CD14-positive monocyte (primary cell): ENCODE results near the gene BRICD5. TPM values are rescaled to one million over a fixed set of nuclear protein-coding genes. Genes with fewer than 3 reads are reported as not detected.
A peak's percentile ranks its signal among the peaks of the same experiment; 100 is the strongest.

ENCODE experiments used
- DNase-seq, 3 donors: peaks; one replicate each; pipeline ENCODE4 v3.0.0-alpha.2; 2011 to 2022
- H2AFZ ChIP-seq: 2 replicates; pipeline ENCODE4 v1.6.0; 2012; ENCODE audit warnings: mild to moderate bottlenecking, low read depth, low read length, inconsistent platforms; ENCODE audit not compliant: insufficient read depth, poor library complexity, severe bottlenecking
- H3K27ac ChIP-seq, 2 donors: 1 replicate in 1 of 2; 2 replicates in 1 of 2; pipeline ENCODE4 v1.5.1; 2012 to 2013; ENCODE audit warnings: low read length in 2 of 2, control low read depth in 1 of 2, inconsistent platforms in 1 of 2, low read depth in 1 of 2, mild to moderate bottlenecking in 1 of 2
- H3K27me3 ChIP-seq, 2 donors: one replicate each; pipeline versions ENCODE4 v1.6.0 to v1.6.1; 2011 to 2013; ENCODE audit warnings: low read length in 2 of 2; ENCODE audit not compliant: control insufficient read depth in 2 of 2, insufficient read depth in 2 of 2
- H3K36me3 ChIP-seq, 2 donors: replicated peaks in 1 of 2; 1 replicate in 1 of 2; 2 replicates in 1 of 2; pipeline versions ENCODE4 v1.5.1 to v1.6.1; 2012 to 2013; ENCODE audit warnings: low read length in 2 of 2, control low read depth in 1 of 2, inconsistent platforms in 1 of 2, mild to moderate bottlenecking in 1 of 2; ENCODE audit not compliant: insufficient read depth in 2 of 2, control insufficient read depth in 1 of 2
- H3K4me1 ChIP-seq, 2 donors: 1 replicate in 1 of 2; 2 replicates in 1 of 2; pipeline versions ENCODE4 v1.5.1 to v1.6.1; 2012 to 2013; ENCODE audit warnings: low read length in 2 of 2, control low read depth in 1 of 2, inconsistent platforms in 1 of 2, mild to moderate bottlenecking in 1 of 2, moderate library complexity in 1 of 2; ENCODE audit not compliant: insufficient read depth in 2 of 2, control insufficient read depth in 1 of 2
- H3K4me2 ChIP-seq: replicated peaks from 2 replicates; pipeline ENCODE3; 2012; ENCODE audit warnings: low read length, moderate library complexity, mild to moderate bottlenecking; ENCODE audit not compliant: poor library complexity, severe bottlenecking; ENCODE audit errors: extremely low read depth
- H3K4me3 ChIP-seq, 3 experiments: fragments of 200-600 bp in 1 of 3; sonication (generic) in 1 of 3; replicated peaks in 1 of 3; 1 replicate in 2 of 3; 2 replicates in 1 of 3; pipeline ENCODE4 v1.5.1; 2011 to 2013; ENCODE audit warnings: low read length in 3 of 3, mild to moderate bottlenecking in 3 of 3, control low read depth in 2 of 3, low read depth in 2 of 3, inconsistent platforms in 1 of 3, moderate library complexity in 1 of 3
- H3K79me2 ChIP-seq: 2 replicates; pipeline ENCODE4 v1.6.0; 2012; ENCODE audit warnings: mild to moderate bottlenecking, control low read depth, inconsistent platforms, low read length, moderate library complexity; ENCODE audit not compliant: insufficient read depth
- H3K9ac ChIP-seq: 2 replicates; pipeline ENCODE4 v1.6.0; 2017; ENCODE audit warnings: low read length, mild to moderate bottlenecking; ENCODE audit not compliant: insufficient read depth, poor library complexity, severe bottlenecking
- H3K9me3 ChIP-seq, 2 donors: replicated peaks in 1 of 2; 1 replicate in 1 of 2; 2 replicates in 1 of 2; pipeline versions ENCODE4 v1.5.1 to v1.6.1; 2012 to 2013; ENCODE audit warnings: low read length in 2 of 2, control low read depth in 1 of 2; ENCODE audit not compliant: control insufficient read depth in 1 of 2, insufficient read depth in 1 of 2
- H4K20me1 ChIP-seq: 2 replicates; pipeline ENCODE4 v1.6.0; 2012; ENCODE audit warnings: mild to moderate bottlenecking, low read length, control low read depth, moderate library complexity; ENCODE audit not compliant: insufficient read depth
- H3K27ac Mint-ChIP-seq, 7 donors: one replicate each; pipeline ENCODE4 v1.8.0; 2020; ENCODE audit warnings: mild to moderate bottlenecking in 7 of 7, mixed read lengths in 7 of 7, moderate library complexity in 6 of 7, inconsistent platforms in 2 of 7
- H3K27me3 Mint-ChIP-seq, 3 donors: one replicate each; pipeline ENCODE4 v1.8.0; 2021 to 2022; ENCODE audit warnings: low read depth in 3 of 3, mild to moderate bottlenecking in 3 of 3, mixed read lengths in 3 of 3, moderate library complexity in 3 of 3, inconsistent platforms in 1 of 3
- H3K36me3 Mint-ChIP-seq, 2 donors: one replicate each; pipeline ENCODE4 v1.8.0; 2020; ENCODE audit warnings: mixed read lengths in 2 of 2, inconsistent platforms in 1 of 2, mild to moderate bottlenecking in 1 of 2
- H3K4me1 Mint-ChIP-seq: one replicate; pipeline ENCODE4 v1.8.0; 2020; ENCODE audit warnings: mild to moderate bottlenecking, mixed read lengths
- H3K4me3 Mint-ChIP-seq, 2 donors: one replicate each; pipeline ENCODE4 v1.8.0; 2020; ENCODE audit warnings: mild to moderate bottlenecking in 2 of 2, mixed read lengths in 2 of 2, moderate library complexity in 1 of 2
- H3K9me3 Mint-ChIP-seq, 7 donors: one replicate each; pipeline ENCODE4 v1.8.0; 2020 to 2022; ENCODE audit warnings: mixed read lengths in 7 of 7, mild to moderate bottlenecking in 6 of 7, moderate library complexity in 6 of 7, inconsistent platforms in 2 of 7
- WGBS: methylation state at CpG from one replicate; pipeline ENCODE4 v1.1.5; 2013; ENCODE audit warnings: missing lambda C conversion rate; ENCODE audit not compliant: insufficient coverage; 5-methylcytosine and 5-hydroxymethylcytosine counted together
- intact Hi-C, 2 donors: fragments of 100-400 bp; cut with micrococcal nuclease; formaldehyde crosslinking; loops; one replicate each; pipeline versions ENCODE4 v1.15.0 to v1.15.1; 2023
- polyA plus RNA-seq, 3 donors: library from polyadenylated mRNA; depleted of rRNA in 1 of 3; unstranded in 2 of 3; stranded (reverse) in 1 of 3; fragments of 300-500 nt in 2 of 3; fragments of >200 nt in 1 of 3; fragmentation: Illumina TruSeq in 2 of 3; gene quantifications; 1 replicate in 2 of 3; 2 replicates in 1 of 3; pipeline ENCODE4 v1.2.3, GENCODE V29; 2012 to 2021
- TF ChIP-seq, protein P1 (sequence below): fragments of 200-600 bp; IDR thresholded peaks from one replicate; pipeline ENCODE4 v1.8.0; 2022; ENCODE audit warnings: antibody characterized with exemption, mild to moderate bottlenecking

Gene BRICD5
- polyA plus RNA-seq, 3 donors, result 8.8 TPM; not detected in 2

DNA sequence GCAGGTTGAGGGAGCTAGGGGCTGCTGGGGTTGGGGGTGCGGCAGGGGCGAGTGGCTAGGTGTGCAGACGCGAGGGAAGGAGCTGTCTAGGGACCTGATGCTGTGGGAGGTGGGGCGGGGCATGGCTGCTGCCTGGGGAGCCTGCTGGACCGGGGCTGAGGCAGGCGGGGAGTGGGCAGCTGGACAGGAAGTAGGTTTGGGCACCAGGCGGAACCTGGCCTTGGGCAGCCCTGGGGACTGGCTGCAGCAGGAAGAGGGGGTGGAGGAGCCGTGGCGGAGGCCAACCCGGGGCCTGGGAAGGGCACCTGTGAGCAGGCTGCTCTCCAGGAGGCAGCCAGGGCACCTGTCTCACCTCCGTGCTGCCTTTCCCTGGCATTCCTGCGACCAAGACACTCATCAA is 19.7 kb upstream of the BRICD5 start:
- no peak overlapping the region for H3K4me2 ChIP-seq
- H3K4me3 Mint-ChIP-seq, result no peak overlapping the region
- DNase-seq, result no peak
- intact Hi-C loops, result no loop called here
- peaks cover 24% of the 10 kb centered on the region for H3K79me2 ChIP-seq
- H3K4me1 Mint-ChIP-seq, result peaks cover 11% of the 10 kb centered on the region
- H3K4me1 ChIP-seq, result no peaks in the 10 kb centered on the region
- H3K36me3 Mint-ChIP-seq, result peaks cover 51 to 76% of the 10 kb centered on the region in 2 donors
- H3K36me3 ChIP-seq, result peaks cover 70 to 84% of the 10 kb centered on the region in 2 donors
- peaks cover 4 to 9% (median 5%) of the 10 kb centered on the region in 3 donors for H3K27me3 Mint-ChIP-seq
- 89% methylated on average over 13 of the region's 13 CpGs for WGBS
- H3K9me3 Mint-ChIP-seq, result peaks cover 0 to 5% (median 0%) of the 10 kb centered on the region in 7 donors
- H3K27ac ChIP-seq, result no peak overlapping the region
- H2AFZ ChIP-seq, result no peak overlapping the region
- peaks cover 19% of the 10 kb centered on the region for H4K20me1 ChIP-seq
- H3K27ac Mint-ChIP-seq, result peak overlapping the region in 2 of 7 donors; percentile 50 to 52
- H3K4me3 ChIP-seq, result no peak overlapping the region
- peaks cover 0 to 2% of the 10 kb centered on the region in 2 donors for H3K27me3 ChIP-seq
- H3K9ac ChIP-seq, result no peak overlapping the region
- no peaks in the 10 kb centered on the region for H3K9me3 ChIP-seq
- TF ChIP-seq, protein P1, sequence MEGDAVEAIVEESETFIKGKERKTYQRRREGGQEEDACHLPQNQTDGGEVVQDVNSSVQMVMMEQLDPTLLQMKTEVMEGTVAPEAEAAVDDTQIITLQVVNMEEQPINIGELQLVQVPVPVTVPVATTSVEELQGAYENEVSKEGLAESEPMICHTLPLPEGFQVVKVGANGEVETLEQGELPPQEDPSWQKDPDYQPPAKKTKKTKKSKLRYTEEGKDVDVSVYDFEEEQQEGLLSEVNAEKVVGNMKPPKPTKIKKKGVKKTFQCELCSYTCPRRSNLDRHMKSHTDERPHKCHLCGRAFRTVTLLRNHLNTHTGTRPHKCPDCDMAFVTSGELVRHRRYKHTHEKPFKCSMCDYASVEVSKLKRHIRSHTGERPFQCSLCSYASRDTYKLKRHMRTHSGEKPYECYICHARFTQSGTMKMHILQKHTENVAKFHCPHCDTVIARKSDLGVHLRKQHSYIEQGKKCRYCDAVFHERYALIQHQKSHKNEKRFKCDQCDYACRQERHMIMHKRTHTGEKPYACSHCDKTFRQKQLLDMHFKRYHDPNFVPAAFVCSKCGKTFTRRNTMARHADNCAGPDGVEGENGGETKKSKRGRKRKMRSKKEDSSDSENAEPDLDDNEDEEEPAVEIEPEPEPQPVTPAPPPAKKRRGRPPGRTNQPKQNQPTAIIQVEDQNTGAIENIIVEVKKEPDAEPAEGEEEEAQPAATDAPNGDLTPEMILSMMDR, result no peak

- Mint-ChIP-seq H3K27me3 (peaks cover 2 to 3% (median 2%) of the 10 kb centered on the region in 3 donors), H3K27ac (peak overlapping the region in 1 of 7 donors; percentile 50), H3K9me3 (peaks cover 0 to 2% (median 0%) of the 10 kb centered on the region in 7 donors), H3K4me3 (no peak overlapping the region), H3K36me3 (peaks cover 45 to 69% of the 10 kb centered on the region in 2 donors), H3K4me1 (peaks cover 15% of the 10 kb centered on the region)
- Histone ChIP-seq H3K4me3 (no peak overlapping the region), H3K79me2 (peaks cover 30% of the 10 kb centered on the region), H3K9me3 (no peaks in the 10 kb centered on the region), H3K9ac (no peak overlapping the region), H3K4me2 (no peak overlapping the region), H3K36me3 (peaks cover 63 to 77% of the 10 kb centered on the region in 2 donors), H3K4me1 (peaks cover under 1 to 3% of the 10 kb centered on the region in 2 donors), H3K27ac (no peak overlapping the region), H4K20me1 (peaks cover 19% of the 10 kb centered on the region), H2AFZ (no peak overlapping the region), H3K27me3 (no peaks in the 10 kb centered on the region)
- intact Hi-C loops, result no loop called here
- WGBS, result 90% methylated on average over 17 of the region's 23 CpGs
- TF ChIP-seq, protein P1, result no peak
- DNase-seq, result no peak
These were observed 19.1 kb upstream of the BRICD5 start for GRCh38 chr16:2229632-2230250.
